Nephron (organoid): ENCODE data around the gene GGT7.
"Not testable (repeated sequence)": the region's sequence is repeated elsewhere in the genome, so short reads cannot be mapped to it uniquely, and the experiment has no call there.

ENCODE experiments used
- H3K27ac Mint-ChIP-seq, 3 experiments: 2 replicates each; pipeline ENCODE4 v1.8.0; 2020; ENCODE audit warnings: mixed read lengths in 3 of 3, mild to moderate bottlenecking in 2 of 3, moderate library complexity in 1 of 3
- H3K27me3 Mint-ChIP-seq: 2 replicates; pipeline ENCODE4 v1.8.0; 2021; ENCODE audit warnings: low read depth, mild to moderate bottlenecking, moderate library complexity, mixed read lengths
- H3K36me3 Mint-ChIP-seq: 2 replicates; pipeline ENCODE4 v1.8.0; 2020; ENCODE audit warnings: low read depth, mixed read lengths
- H3K4me1 Mint-ChIP-seq: 2 replicates; pipeline ENCODE4 v1.8.0; 2020; ENCODE audit warnings: mixed read lengths
- H3K4me3 Mint-ChIP-seq, 3 experiments: 2 replicates each; pipeline ENCODE4 v1.8.0; 2020; ENCODE audit warnings: mild to moderate bottlenecking in 3 of 3, mixed read lengths in 3 of 3, moderate library complexity in 2 of 3
- H3K9me3 Mint-ChIP-seq: 2 replicates; pipeline ENCODE4 v1.8.0; 2020; ENCODE audit warnings: mixed read lengths
- TF ChIP-seq, protein P1 (sequence below), 3 experiments: fragments of 200-600 bp; sonication (generic); IDR thresholded peaks; one replicate each; pipeline ENCODE4 v1.5.0; 2021; ENCODE audit warnings: antibody characterized with exemption in 3 of 3; ENCODE audit not compliant: unreplicated experiment in 3 of 3

GGT7 gene

DNA sequence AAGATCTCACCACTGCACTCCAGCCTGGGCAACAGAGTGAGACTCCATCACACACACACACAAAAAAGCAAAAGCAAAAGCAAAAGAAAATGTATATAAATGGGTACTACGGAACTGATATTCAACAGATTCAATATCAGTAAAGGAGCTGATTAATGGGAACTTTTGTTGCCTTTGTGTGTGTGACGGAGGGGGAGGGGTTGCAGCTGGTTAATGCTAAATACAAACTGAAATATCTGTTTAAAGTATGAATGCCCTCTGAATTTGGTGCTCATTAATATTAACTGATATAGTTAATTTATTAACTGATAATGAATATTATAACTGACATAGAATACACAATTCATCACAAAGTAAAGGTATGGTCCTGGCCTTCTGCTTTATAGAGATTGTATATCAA, 55.6 kb downstream of the GGT7 start:
- no peak overlapping the region for H3K27ac Mint-ChIP-seq
- H3K36me3 Mint-ChIP-seq, result peaks cover 7% of the 10 kb centered on the region
- peaks cover 21% of the 10 kb centered on the region for H3K4me1 Mint-ChIP-seq
- no peak overlapping the region for H3K4me3 Mint-ChIP-seq
- no peaks in the 10 kb centered on the region for H3K9me3 Mint-ChIP-seq
- H3K27me3 Mint-ChIP-seq, result no peaks in the 10 kb centered on the region
- TF ChIP-seq, protein P1, sequence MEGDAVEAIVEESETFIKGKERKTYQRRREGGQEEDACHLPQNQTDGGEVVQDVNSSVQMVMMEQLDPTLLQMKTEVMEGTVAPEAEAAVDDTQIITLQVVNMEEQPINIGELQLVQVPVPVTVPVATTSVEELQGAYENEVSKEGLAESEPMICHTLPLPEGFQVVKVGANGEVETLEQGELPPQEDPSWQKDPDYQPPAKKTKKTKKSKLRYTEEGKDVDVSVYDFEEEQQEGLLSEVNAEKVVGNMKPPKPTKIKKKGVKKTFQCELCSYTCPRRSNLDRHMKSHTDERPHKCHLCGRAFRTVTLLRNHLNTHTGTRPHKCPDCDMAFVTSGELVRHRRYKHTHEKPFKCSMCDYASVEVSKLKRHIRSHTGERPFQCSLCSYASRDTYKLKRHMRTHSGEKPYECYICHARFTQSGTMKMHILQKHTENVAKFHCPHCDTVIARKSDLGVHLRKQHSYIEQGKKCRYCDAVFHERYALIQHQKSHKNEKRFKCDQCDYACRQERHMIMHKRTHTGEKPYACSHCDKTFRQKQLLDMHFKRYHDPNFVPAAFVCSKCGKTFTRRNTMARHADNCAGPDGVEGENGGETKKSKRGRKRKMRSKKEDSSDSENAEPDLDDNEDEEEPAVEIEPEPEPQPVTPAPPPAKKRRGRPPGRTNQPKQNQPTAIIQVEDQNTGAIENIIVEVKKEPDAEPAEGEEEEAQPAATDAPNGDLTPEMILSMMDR (IDR thresholded peaks at IDR 0.05; ENCODE audit: unreplicated experiment in 3 of 3), result no peak

DNA sequence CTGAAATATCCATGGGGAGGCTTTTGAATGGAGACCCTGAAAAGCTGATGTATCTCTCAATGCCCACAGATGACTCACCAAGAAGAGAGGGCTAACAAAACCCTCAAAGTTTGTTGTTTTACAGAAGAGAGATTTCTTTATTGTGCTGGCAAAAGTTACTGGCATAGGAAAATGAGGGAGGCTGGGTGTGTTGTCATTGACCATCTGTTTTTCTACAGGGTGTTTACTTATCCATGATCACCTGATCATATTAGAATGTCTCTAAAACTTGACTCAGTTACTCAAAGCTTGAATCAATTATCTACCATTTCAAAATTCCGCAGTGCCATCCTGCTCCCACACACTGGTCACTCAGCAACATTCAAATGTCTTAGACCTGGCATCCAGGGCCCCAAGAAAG, 57.0 kb downstream of the GGT7 start:
- Mint-ChIP-seq H3K27ac (peak overlapping the region in 2 of 3 experiments; percentile 0 to 10), H3K9me3 (no peaks in the 10 kb centered on the region), H3K36me3 (peaks cover 4% of the 10 kb centered on the region), H3K4me3 (no peak overlapping the region), H3K27me3 (no peaks in the 10 kb centered on the region), H3K4me1 (peaks cover 12% of the 10 kb centered on the region)
- TF ChIP-seq, protein P1 (IDR thresholded peaks at IDR 0.05; ENCODE audit: unreplicated experiment in 3 of 3), result no peak

DNA sequence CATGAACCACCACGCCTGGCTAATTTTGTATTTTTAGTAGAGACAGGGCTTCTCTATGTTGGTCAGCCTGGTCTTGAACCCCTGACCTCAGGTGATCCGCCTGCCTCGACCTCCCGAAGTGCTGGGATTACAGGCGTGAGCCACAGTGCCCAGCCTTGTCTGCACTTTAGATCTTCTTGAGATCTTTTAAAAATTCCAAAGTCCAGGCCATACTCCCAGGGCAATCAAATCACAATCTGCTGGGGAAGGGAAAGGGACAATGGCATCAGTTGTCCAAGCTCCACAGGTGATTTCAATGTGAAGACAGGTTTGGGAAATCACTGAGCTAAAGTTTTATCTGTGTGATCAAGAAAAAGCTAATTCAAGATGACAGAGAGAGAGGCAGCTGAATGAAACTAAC, 64.1 kb downstream of the GGT7 start:
- H3K36me3 Mint-ChIP-seq, result peaks cover 26% of the 10 kb centered on the region
- TF ChIP-seq, protein P1 (IDR thresholded peaks at IDR 0.05; ENCODE audit: unreplicated experiment in 3 of 3), result no peak
- no peaks in the 10 kb centered on the region for H3K9me3 Mint-ChIP-seq
- no peak overlapping the region for H3K4me3 Mint-ChIP-seq
- H3K27me3 Mint-ChIP-seq, result no peaks in the 10 kb centered on the region
- H3K27ac Mint-ChIP-seq, result no peak overlapping the region
- no peaks in the 10 kb centered on the region for H3K4me1 Mint-ChIP-seq

DNA sequence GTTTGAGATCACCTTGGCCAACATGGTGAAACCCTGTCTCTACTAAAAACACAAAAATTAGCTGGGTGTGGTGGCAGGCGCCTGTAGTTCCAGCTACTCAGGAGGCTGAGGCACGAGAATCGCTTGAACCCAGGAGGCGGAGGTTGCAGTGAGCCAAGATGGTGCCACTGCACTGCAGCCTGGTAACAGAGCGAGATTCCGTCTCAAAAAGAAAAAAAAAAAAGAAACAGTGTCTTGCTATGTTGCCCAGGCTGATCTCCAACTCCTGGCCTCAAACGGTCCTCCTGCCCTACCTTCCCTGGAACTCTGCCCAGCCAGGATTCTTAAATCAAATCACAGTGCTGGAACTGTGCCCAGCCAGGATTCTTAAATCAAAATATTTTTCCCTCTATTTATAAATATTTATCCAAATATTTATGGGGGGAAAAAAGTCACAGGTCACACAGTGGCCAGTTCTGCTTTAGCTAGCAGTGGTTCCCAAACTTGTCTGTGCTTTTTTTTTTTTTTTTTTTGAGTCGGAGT, 64.7 kb downstream of the GGT7 start:
- H3K4me3 Mint-ChIP-seq, H3K27ac Mint-ChIP-seq, H3K4me1 Mint-ChIP-seq, H3K27me3 Mint-ChIP-seq, H3K9me3 Mint-ChIP-seq: not testable (repeated sequence)
- peaks cover 26% of the 10 kb centered on the region for H3K36me3 Mint-ChIP-seq

DNA sequence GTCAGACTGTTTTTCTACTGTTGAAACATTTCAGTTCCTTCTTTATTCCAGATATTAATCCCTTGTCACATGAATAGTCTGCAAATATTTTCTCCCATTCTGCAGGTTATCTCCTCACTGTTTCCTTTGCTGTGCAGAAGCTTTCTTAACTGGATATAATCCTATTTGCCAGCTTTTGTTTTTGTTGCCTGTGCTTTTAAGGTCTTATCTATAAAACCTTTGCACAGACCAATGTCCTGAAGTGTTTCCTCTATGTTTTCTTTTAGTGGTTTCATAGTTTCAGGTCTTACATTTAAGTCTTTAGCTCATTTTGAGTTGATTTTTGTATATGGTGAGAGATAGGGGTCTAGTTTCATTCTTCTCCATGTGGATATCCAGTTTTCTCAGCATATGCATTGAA, 66.4 kb downstream of the GGT7 start:
- Mint-ChIP-seq H3K4me1 (no peaks in the 10 kb centered on the region), H3K27ac (no peak overlapping the region), H3K27me3 (no peaks in the 10 kb centered on the region), H3K9me3 (peaks cover 3% of the 10 kb centered on the region), H3K4me3 (no peak overlapping the region), H3K36me3 (peaks cover 37% of the 10 kb centered on the region)
- TF ChIP-seq, protein P1 (IDR thresholded peaks at IDR 0.05; ENCODE audit: unreplicated experiment in 3 of 3), result no peak

DNA sequence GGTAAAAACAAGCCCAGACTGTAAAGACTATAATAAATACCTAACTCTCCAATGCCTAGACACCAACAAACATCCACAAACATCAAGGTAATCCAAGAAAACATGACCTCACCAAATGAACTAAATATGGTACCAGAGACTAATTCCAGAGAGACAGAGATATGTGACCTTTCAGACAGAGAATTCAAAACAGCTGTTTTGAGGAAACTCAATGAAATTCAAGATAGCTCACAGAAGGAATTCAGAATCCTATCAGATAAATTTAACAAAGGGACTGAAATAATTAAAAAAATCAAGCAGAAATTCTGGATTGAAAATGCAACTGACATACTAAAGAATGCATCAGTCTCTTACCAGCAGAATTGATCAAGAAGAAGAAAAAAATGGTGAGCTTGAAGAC, 73.8 kb downstream of the GGT7 start:
- no peak overlapping the region for H3K27ac Mint-ChIP-seq
- no peaks in the 10 kb centered on the region for H3K27me3 Mint-ChIP-seq
- no peak overlapping the region for H3K4me3 Mint-ChIP-seq
- H3K9me3 Mint-ChIP-seq, result peaks cover 16% of the 10 kb centered on the region
- peaks cover 35% of the 10 kb centered on the region for H3K36me3 Mint-ChIP-seq
- H3K4me1 Mint-ChIP-seq, result peaks cover 12% of the 10 kb centered on the region
- TF ChIP-seq, protein P1 (IDR thresholded peaks at IDR 0.05; ENCODE audit: unreplicated experiment in 3 of 3), result no peak
